HG02763 (cell line): ENCODE measurements around the gene NKD2.

Experiments used
- ATAC-seq: cut with Tn5 transposase; IDR thresholded peaks from one replicate; pipeline ENCODE4 v1.9.1; 2021; ENCODE audit warnings: mild to moderate bottlenecking, moderate library complexity; ENCODE audit not compliant: unreplicated experiment

NKD2 gene

GRCh38 chr5:1028481-1029281 is 20.1 kb downstream of the NKD2 start:
- ATAC-seq, result no peak

GRCh38 chr5:1029282-1029944 is 20.8 kb downstream of the NKD2 start:
- ATAC-seq, result no peak

- no peak for ATAC-seq
Measured at GRCh38 chr5:1029945-1030625, 21.5 kb downstream of the NKD2 start.

GRCh38 chr5:1030801-1031271 is 22.2 kb downstream of the NKD2 start:
- no peak for ATAC-seq

GRCh38 chr5:1031306-1031959 is 22.8 kb downstream of the NKD2 start:
- no peak for ATAC-seq

GRCh38 chr5:1032011-1032410 is 23.4 kb downstream of the NKD2 start:
- ATAC-seq, result no peak

- ATAC-seq, result no peak
Measured at GRCh38 chr5:1032551-1033027, 24.0 kb downstream of the NKD2 start.

GRCh38 chr5:1033178-1033577 is 24.6 kb downstream of the NKD2 start:
- no peak for ATAC-seq

- ATAC-seq, result no peak
Measured at GRCh38 chr5:1033606-1034420, 25.2 kb downstream of the NKD2 start.

- no peak for ATAC-seq
Measured at GRCh38 chr5:1034421-1034905, 25.9 kb downstream of the NKD2 start.

GRCh38 chr5:1034986-1035385 is 26.4 kb downstream of the NKD2 start:
- no peak for ATAC-seq

GRCh38 chr5:1035421-1036405 is 27.1 kb downstream of the NKD2 start:
- no peak for ATAC-seq

GRCh38 chr5:1036504-1037122 is 28.0 kb downstream of the NKD2 start:
- no peak for ATAC-seq

- ATAC-seq, result no peak
Measured at GRCh38 chr5:1037123-1037670, 28.6 kb downstream of the NKD2 start.

GRCh38 chr5:1037671-1038416 is 29.2 kb downstream of the NKD2 start:
- ATAC-seq, result no peak

GRCh38 chr5:1038417-1039209 is 30.0 kb downstream of the NKD2 start:
- no peak for ATAC-seq

- ATAC-seq, result no peak
Measured at GRCh38 chr5:1039210-1039548, 30.6 kb downstream of the NKD2 start.
